SK-N-SH treated with all-trans-retinoic acid at 6 μM for 48 hours (cell line): ENCODE data around the gene BPIFB2.

Experiments
- ARNTL ChIP-seq: fragments of 450-650 bp; formaldehyde crosslinking; IDR thresholded peaks from 2 replicates; pipeline ENCODE4 v1.5.0; 2020; ENCODE audit warnings: low read depth, mild to moderate bottlenecking, moderate library complexity, borderline replicate concordance
- BACH2 ChIP-seq: fragments of 250-450 bp; sonication (Bioruptor Pico); IDR thresholded peaks from 2 replicates; pipeline ENCODE4 v1.9.0; 2021; ENCODE audit warnings: mild to moderate bottlenecking, borderline replicate concordance
- CSRNP3 ChIP-seq: fragments of 250-450 bp; sonication (Bioruptor Pico); IDR thresholded peaks from 2 replicates; pipeline ENCODE4 v1.5.1; 2021; ENCODE audit warnings: mild to moderate bottlenecking, moderate library complexity
- GLIS3 ChIP-seq: fragments of 250-450 bp; sonication (Bioruptor Pico); IDR thresholded peaks from 2 replicates; pipeline ENCODE4 v1.5.0; 2020; ENCODE audit warnings: mild to moderate bottlenecking, moderate library complexity
- ISL1 ChIP-seq: fragments of 250-450 bp; sonication (Bioruptor Pico); IDR thresholded peaks from 2 replicates; pipeline ENCODE4 v2.1.2; 2022; ENCODE audit warnings: mild to moderate bottlenecking, moderate library complexity
- PATZ1 ChIP-seq: fragments of 250-450 bp; sonication (Bioruptor Pico); IDR thresholded peaks from 2 replicates; pipeline ENCODE4 v1.8.0; 2020; ENCODE audit warnings: mild to moderate bottlenecking, moderate library complexity, borderline replicate concordance
- POU6F1 ChIP-seq: fragments of 250-450 bp; sonication (Bioruptor Pico); IDR thresholded peaks from 2 replicates; pipeline ENCODE4 v1.8.0; 2021; ENCODE audit warnings: low read depth, mild to moderate bottlenecking, moderate library complexity, borderline replicate concordance
- PPARA ChIP-seq: fragments of 250-450 bp; sonication (Bioruptor Pico); IDR thresholded peaks from 2 replicates; pipeline ENCODE4 v1.5.0; 2020; ENCODE audit warnings: mild to moderate bottlenecking, borderline replicate concordance
- RARB ChIP-seq: fragments of 250-450 bp; sonication (Bioruptor Pico); IDR thresholded peaks from 2 replicates; pipeline ENCODE4 v1.8.0; 2021; ENCODE audit warnings: mild to moderate bottlenecking, moderate library complexity
- SNAI2 ChIP-seq: fragments of 250-450 bp; sonication (Bioruptor Pico); IDR thresholded peaks from 2 replicates; pipeline ENCODE4 v1.5.0; 2020; ENCODE audit warnings: mild to moderate bottlenecking, moderate library complexity
- ZFP3 ChIP-seq: fragments of 250-450 bp; sonication (Bioruptor Pico); IDR thresholded peaks from 2 replicates; pipeline ENCODE4 v1.5.0; 2020; ENCODE audit warnings: mild to moderate bottlenecking, moderate library complexity
- ZNF565 ChIP-seq: fragments of 450-650 bp; formaldehyde crosslinking; conservative IDR thresholded peaks from 2 replicates; pipeline ENCODE4 v1.5.0; 2020; ENCODE audit warnings: low read depth, mild to moderate bottlenecking, moderate library complexity
- ZNF8 ChIP-seq: fragments of 450-650 bp; formaldehyde crosslinking; IDR thresholded peaks from 2 replicates; pipeline ENCODE4 v1.5.0; 2020; ENCODE audit warnings: mild to moderate bottlenecking, moderate library complexity

GRCh38 chr20:33026072-33026778 is 18.7 kb downstream of the BPIFB2 start:
- TF ChIP-seq ARNTL, result no peak
- no peak for TF ChIP-seq ZNF8 (CRISPR knock-in tag)
- no peak for TF ChIP-seq ZNF565
- TF ChIP-seq ZFP3 (CRISPR knock-in tag), result no peak
- no peak for TF ChIP-seq BACH2 (CRISPR knock-in tag)
- no peak for TF ChIP-seq GLIS3
- TF ChIP-seq PATZ1 (CRISPR knock-in tag), result no peak
- TF ChIP-seq CSRNP3 (CRISPR knock-in tag), result no peak
- no peak for TF ChIP-seq SNAI2 (CRISPR knock-in tag)
- no peak for TF ChIP-seq RARB
- TF ChIP-seq PPARA (CRISPR knock-in tag), result no peak
- TF ChIP-seq ISL1, result no peak
- TF ChIP-seq POU6F1 (CRISPR knock-in tag), result no peak
